Stimulated activated CD8-positive, alpha-beta memory T cell treated with anti-CD3 and anti-CD28 coated beads, Interleukin-4, amount 100 ng/mL, for 48 hours (primary cell): Measurements from ENCODE around the gene PCDHGA1.

ENCODE experiments used
- DNase-seq: peaks from one replicate; pipeline ENCODE4 v3.0.0-alpha.2; 2020

The PCDHGA1 gene

GRCh38 chr5:141558150-141558549 is 227.8 kb downstream of the PCDHGA1 start:
- DNase-seq: no peak

GRCh38 chr5:141559461-141559860 is 229.1 kb downstream of the PCDHGA1 start:
- no peak for DNase-seq

- no peak for DNase-seq
Observed at GRCh38 chr5:141560151-141560550, 229.8 kb downstream of the PCDHGA1 start.

- no peak for DNase-seq
Observed at GRCh38 chr5:141560725-141561483, 230.6 kb downstream of the PCDHGA1 start.
